LNCaP clone FGC (cell line): ENCODE measurements around the gene NACA2.

Source experiments
- DNase-seq: peaks from one replicate; pipeline ENCODE4 v3.0.0-alpha.2; 2011; ENCODE audit warnings: low read depth
- H3K4me3 ChIP-seq: 2 replicates; pipeline ENCODE4 v1.5.1; 2011; ENCODE audit warnings: mild to moderate bottlenecking, low read depth, low read length, control low read depth
- TF ChIP-seq, protein P1 (sequence below): IDR thresholded peaks from 2 replicates; pipeline ENCODE4 v1.5.1; 2012; ENCODE audit warnings: mild to moderate bottlenecking; ENCODE audit not compliant: control insufficient read depth, insufficient read depth; ENCODE audit errors: extremely low read depth

Gene NACA2

DNA sequence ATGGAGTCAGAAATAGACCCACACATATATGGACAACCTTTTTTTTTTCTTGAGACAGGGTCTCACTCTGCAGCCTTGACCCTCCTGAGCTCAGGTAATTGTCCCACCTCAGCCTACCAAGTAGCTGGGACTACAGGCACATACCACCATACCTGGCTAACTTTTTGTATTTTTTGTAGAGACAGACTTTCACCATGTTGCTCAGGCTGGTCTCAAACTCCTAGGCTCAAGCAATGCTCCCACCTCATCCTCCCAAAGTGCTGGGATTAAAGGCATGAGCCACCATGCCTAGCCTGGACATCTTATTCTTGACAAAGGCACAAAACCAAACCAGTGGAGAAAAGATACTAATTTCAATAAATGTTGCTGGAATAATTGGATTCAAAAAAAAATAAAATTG lies 14.7 kb upstream of the NACA2 start:
- TF ChIP-seq, protein P1, sequence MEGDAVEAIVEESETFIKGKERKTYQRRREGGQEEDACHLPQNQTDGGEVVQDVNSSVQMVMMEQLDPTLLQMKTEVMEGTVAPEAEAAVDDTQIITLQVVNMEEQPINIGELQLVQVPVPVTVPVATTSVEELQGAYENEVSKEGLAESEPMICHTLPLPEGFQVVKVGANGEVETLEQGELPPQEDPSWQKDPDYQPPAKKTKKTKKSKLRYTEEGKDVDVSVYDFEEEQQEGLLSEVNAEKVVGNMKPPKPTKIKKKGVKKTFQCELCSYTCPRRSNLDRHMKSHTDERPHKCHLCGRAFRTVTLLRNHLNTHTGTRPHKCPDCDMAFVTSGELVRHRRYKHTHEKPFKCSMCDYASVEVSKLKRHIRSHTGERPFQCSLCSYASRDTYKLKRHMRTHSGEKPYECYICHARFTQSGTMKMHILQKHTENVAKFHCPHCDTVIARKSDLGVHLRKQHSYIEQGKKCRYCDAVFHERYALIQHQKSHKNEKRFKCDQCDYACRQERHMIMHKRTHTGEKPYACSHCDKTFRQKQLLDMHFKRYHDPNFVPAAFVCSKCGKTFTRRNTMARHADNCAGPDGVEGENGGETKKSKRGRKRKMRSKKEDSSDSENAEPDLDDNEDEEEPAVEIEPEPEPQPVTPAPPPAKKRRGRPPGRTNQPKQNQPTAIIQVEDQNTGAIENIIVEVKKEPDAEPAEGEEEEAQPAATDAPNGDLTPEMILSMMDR = no peak
- DNase-seq = no peak
- no peak overlapping the region for H3K4me3 ChIP-seq

DNA sequence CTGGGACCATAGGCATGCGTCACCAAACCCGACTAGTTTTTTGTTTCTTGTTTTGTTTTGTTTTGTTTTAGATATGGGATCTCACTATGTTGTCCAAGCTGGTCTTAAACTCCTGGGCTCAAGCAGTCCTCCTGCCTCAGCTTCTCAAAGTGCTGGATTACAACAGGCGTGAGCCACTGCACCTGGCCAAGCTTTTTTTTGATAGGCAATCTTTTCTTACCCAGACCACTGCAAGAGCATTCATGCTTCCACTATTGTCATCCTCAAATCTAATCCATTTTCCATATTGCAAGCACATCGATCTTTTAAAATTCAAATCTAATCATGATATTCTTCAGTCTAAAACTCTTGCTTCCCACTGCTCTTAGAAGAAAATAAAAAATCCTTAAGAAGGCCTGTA lies 10.3 kb upstream of the NACA2 start:
- H3K4me3 ChIP-seq = no peak overlapping the region
- DNase-seq = no peak
- TF ChIP-seq, protein P1 = no peak

DNA sequence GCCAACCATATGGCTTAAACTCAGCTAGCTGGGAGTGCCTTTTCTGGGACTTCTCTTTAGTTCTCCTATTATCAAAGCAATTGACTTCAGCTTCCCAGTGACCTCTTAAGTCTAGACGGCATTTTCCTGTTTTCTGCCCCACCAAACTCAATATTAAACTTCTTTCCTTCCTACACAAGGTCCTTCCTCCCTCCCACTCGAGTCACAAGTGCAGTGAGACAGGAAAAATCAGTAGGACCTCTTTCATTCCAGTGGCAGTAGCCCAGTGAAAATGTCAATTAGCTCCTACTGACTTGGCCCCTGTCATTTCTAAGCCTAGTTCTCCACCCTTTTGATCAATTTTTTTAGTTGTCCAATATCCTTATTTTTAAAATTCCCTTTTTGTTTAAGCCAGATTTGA lies 9.6 kb upstream of the NACA2 start:
- no peak overlapping the region for H3K4me3 ChIP-seq
- no peak for DNase-seq
- TF ChIP-seq, protein P1 = no peak

DNA sequence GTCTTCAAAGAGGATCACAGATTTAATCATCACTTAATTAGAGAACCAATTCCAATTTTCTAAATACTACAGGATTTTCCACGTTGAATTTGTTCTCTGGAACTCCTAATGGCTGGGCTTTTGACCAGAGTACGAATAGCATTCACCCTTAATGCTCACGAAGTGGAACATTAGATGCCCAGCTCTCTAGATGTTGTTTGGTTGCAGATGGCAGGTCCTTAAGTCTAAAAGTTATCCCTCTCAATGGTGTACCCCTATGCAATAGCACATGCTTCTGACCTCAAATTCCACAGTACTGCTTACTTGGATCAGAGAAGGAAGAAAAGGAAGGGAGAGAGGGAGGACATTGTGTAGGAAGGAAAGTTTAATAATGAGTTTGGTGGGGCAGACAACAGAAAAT lies 8.6 kb upstream of the NACA2 start:
- DNase-seq = no peak
- H3K4me3 ChIP-seq = no peak overlapping the region
- TF ChIP-seq, protein P1 = no peak

DNA sequence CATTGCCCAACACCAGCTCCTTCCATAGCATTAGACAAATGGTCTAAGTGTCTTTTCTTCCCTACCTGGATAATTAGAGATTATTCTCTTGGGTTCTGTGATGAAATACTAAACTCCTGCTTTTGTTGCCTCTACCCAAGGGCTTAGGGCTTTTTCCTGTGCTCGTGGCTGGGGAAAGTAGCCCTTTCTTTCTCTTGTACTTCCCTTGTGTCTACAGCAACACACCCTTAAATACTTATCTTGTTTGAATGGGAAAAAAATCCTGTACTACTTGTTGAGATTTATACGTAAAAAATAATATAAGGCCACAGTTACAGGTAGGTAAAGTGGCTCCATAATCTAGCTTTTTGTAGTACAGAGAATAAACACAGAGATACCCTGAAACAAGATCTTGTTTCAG lies 7.0 kb upstream of the NACA2 start:
- H3K4me3 ChIP-seq = no peak overlapping the region
- TF ChIP-seq, protein P1 = no peak
- no peak for DNase-seq

DNA sequence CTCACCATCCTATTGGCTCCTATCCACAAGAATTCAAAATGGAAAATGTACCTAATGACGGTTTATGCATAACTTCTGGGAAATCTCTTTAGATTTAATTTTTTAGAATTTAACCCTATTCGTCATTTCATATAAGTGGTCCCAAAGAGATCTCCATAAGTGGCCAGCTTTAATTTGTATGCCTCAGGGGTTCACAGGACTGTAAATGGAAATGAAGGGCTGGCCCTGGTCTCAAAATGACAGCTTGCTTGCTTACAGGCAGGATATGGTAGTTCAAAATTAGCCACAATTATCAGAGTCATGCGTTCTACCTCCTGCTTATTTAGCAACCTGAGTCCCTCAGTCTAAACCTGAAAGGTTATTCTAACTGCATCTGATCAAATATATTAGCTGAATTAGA lies 6.6 kb upstream of the NACA2 start:
- TF ChIP-seq, protein P1 = no peak
- no peak overlapping the region for H3K4me3 ChIP-seq
- DNase-seq = no peak

DNA sequence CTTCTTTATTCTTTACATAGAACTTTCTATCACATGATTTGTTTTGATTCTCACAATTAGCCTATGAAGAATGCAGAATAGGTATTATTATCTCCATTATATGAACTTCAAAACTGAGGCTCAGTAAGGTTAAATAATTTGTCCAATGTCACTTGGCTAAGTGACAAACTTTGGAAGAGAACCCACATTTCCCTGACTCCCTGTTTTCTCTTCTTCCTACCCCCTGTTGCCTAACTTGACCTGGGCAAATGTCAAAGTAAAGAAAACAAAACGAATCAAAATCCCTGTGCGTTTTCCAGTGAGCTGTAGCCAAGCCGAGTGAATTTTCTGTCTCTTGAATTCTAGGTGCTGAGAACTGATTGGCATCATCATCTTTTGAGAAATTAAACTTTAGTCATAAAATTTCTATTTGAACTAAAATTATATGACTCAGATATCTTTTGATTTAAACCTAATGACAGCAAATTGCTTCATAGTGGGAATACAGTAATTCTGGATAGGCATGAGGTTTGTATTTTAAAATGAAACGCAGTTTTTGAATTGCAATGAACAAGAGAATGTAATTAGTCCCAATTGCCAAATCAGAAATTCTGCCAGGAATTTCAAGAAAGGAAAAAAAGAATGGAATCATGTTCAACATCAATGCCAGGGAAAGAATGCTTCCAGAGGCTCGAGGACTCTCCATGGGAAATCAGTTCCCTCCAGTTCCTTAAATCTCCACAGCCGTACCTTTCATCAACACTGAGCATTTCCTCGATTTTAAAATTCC lies 4.6 kb upstream of the NACA2 start:
- TF ChIP-seq, protein P1 = no peak
- DNase-seq = no peak
- no peak overlapping the region for H3K4me3 ChIP-seq
